ENCODE data around the gene SPATC1L.
"Not testable (repeated sequence)": the region's sequence is repeated elsewhere in the genome, so short reads cannot be mapped to it uniquely, and the experiment has no call there.

The SPATC1L gene

GRCh38 chr21:46171996-46172862, 12.0 kb downstream of the SPATC1L start:
- no peak for TF ChIP-seq CTCF (conservative IDR thresholded peaks at IDR 0.05; ENCODE audit: control insufficient read depth, insufficient read depth, low read depth, low read length)
- no peak overlapping the region for H3K4me3 ChIP-seq (ENCODE audit: control insufficient read depth, low read depth, low read length)
- no peak for DNase-seq (ENCODE audit: low read depth)

- TF ChIP-seq CTCF (conservative IDR thresholded peaks at IDR 0.05; ENCODE audit: control insufficient read depth, insufficient read depth, low read depth, low read length), result no peak
- peak; percentile 65 for DNase-seq (ENCODE audit: low read depth)
- no peak overlapping the region for H3K4me3 ChIP-seq (ENCODE audit: control insufficient read depth, low read depth, low read length)
Observed at GRCh38 chr21:46171585-46171984, 12.7 kb downstream of the SPATC1L start.

GRCh38 chr21:46170436-46171193, 13.6 kb downstream of the SPATC1L start:
- DNase-seq (ENCODE audit: low read depth); H3K4me3 ChIP-seq (ENCODE audit: control insufficient read depth, low read depth, low read length): not testable (repeated sequence)

GRCh38 chr21:46168659-46169386, 15.4 kb downstream of the SPATC1L start:
- H3K4me3 ChIP-seq (ENCODE audit: control insufficient read depth, low read depth, low read length), result no peak overlapping the region
- no peak for DNase-seq (ENCODE audit: low read depth)
- TF ChIP-seq CTCF (conservative IDR thresholded peaks at IDR 0.05; ENCODE audit: control insufficient read depth, insufficient read depth, low read depth, low read length), result no peak

GRCh38 chr21:46168238-46168637, 16.0 kb downstream of the SPATC1L start:
- H3K4me3 ChIP-seq (ENCODE audit: control insufficient read depth, low read depth, low read length), result no peak overlapping the region
- no peak for TF ChIP-seq CTCF (conservative IDR thresholded peaks at IDR 0.05; ENCODE audit: control insufficient read depth, insufficient read depth, low read depth, low read length)
- DNase-seq (ENCODE audit: low read depth), result no peak

- no peak for TF ChIP-seq CTCF (conservative IDR thresholded peaks at IDR 0.05; ENCODE audit: control insufficient read depth, insufficient read depth, low read depth, low read length)
- H3K4me3 ChIP-seq (ENCODE audit: control insufficient read depth, low read depth, low read length), result no peak overlapping the region
- no peak for DNase-seq (ENCODE audit: low read depth)
Observed at GRCh38 chr21:46165098-46165497, 19.2 kb downstream of the SPATC1L start.

All from fibroblast of mammary gland (primary cell).